ENCODE measurements around the gene HAUS5. TPM values are rescaled to one million over a fixed set of nuclear protein-coding genes. Genes with fewer than 3 reads are reported as not detected.

The HAUS5 gene
- total RNA-seq, 1 experiment from 2014 or later: 32.9 TPM

DNA sequence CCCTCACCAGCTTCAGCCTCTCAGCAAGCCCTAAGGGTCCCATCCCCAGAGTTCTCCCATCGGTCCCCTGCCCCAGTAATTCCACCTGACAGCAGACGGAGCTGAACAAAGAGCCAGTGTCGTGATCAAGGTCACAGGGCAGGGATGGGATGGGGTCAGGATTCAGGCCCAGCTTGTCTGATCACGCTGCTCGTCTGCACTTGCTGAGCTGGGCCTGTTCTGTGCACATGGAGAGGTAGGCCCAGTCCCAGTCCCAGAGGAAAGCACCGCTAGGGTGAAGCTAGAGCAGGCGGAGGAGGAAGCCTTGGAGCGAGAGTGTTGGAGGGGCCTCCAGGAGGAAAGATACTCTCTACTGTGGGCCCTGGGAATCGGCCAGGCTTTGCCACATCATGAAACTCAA is 9.2 kb downstream of the HAUS5 start:
- Histone ChIP-seq H3K4ac (ENCODE audit: low read depth, low read length) (no peak overlapping the region), H4K5ac (ENCODE audit: insufficient read length, low read depth, low read length) (no peak overlapping the region), H3K4me1 (ENCODE audit: insufficient read depth, low read length) (no peaks in the 10 kb centered on the region), H2BK12ac (ENCODE audit: insufficient read length, low read depth, low read length) (no peak overlapping the region), H3K9ac (ENCODE audit: extremely low read depth, insufficient read length, low read length) (no peak overlapping the region), H3K56ac (ENCODE audit: insufficient read length, low read depth, low read length) (no peak overlapping the region), H2BK120ac (ENCODE audit: low read depth, low read length, poor library complexity, severe bottlenecking) (no peak overlapping the region), H2BK20ac (ENCODE audit: low read depth, low read length, poor library complexity, severe bottlenecking) (no peak overlapping the region), H2BK15ac (ENCODE audit: low read depth, low read length) (no peak overlapping the region), H4K91ac (ENCODE audit: insufficient read length, low read depth, low read length) (no peak overlapping the region), H3K23me2 (ENCODE audit: insufficient read length, low read depth, low read length, poor library complexity, severe bottlenecking) (no peaks in the 10 kb centered on the region), H3K27me3 (ENCODE audit: insufficient read depth, low read length) (no peaks in the 10 kb centered on the region), H3K79me2 (ENCODE audit: insufficient read depth, low read length) (no peaks in the 10 kb centered on the region), H3K27ac (ENCODE audit: insufficient read length, low read depth, low read length) (no peak overlapping the region), H2AK5ac (ENCODE audit: insufficient read length, low read length) (no peak overlapping the region), H3K79me1 (ENCODE audit: insufficient read depth, low read depth, low read length, poor library complexity, severe bottlenecking) (no peaks in the 10 kb centered on the region), H3T11ph (ENCODE audit: low read length) (no peak overlapping the region), H3K14ac (ENCODE audit: insufficient read depth, low read length) (no peak overlapping the region), H4K20me1 (ENCODE audit: control insufficient read depth, insufficient read depth, insufficient read length) (no peaks in the 10 kb centered on the region), H4K8ac (replicated peaks; ENCODE audit: insufficient read length, low read depth, low read length) (no peak overlapping the region), H2BK5ac (ENCODE audit: insufficient read length, low read length) (no peak overlapping the region), H3K18ac (ENCODE audit: insufficient read length, low read depth, low read length) (no peak overlapping the region), H3K9me3 (ENCODE audit: control insufficient read depth, low read depth, low read length) (no peaks in the 10 kb centered on the region), H3K23ac (ENCODE audit: insufficient read length, low read depth, low read length) (no peak overlapping the region), H3K4me2 (ENCODE audit: insufficient read depth, insufficient read length, low read length) (no peak overlapping the region), H2AFZ (ENCODE audit: low read length) (no peak overlapping the region)
- no peak for DNase-seq
- TF ChIP-seq CTCF (conservative IDR thresholded peaks at IDR 0.05): no peak
- Mint-ChIP-seq H3K36me3 (ENCODE audit: insufficient read depth in 1 of 3, low read depth in 3 of 3) (peaks cover 8 to 36% (median 20%) of the 10 kb centered on the region in 3 experiments; a peak in 6 of 7 replicates), H3K27me3 (ENCODE audit: low read depth) (no peaks in the 10 kb centered on the region; the same call in 1 of the 2 replicates), H3K4me1 (no peaks in the 10 kb centered on the region), H3K9me3 (no peaks in the 10 kb centered on the region), H3K27ac (no peak overlapping the region), H3K4me3 (no peak overlapping the region; a peak in 1 of 5 replicates)
- no CpG with 5 or more reads among the region's 9 CpGs for WGBS (ENCODE audit: extremely low coverage, insufficient read length, low lambda C conversion rate)

All from H9 (cell line).